ENCODE measurements around the gene CRYBG2. TPM values are rescaled to one million over a fixed set of nuclear protein-coding genes. Genes with fewer than 3 reads are reported as not detected.

The CRYBG2 gene, protein sequence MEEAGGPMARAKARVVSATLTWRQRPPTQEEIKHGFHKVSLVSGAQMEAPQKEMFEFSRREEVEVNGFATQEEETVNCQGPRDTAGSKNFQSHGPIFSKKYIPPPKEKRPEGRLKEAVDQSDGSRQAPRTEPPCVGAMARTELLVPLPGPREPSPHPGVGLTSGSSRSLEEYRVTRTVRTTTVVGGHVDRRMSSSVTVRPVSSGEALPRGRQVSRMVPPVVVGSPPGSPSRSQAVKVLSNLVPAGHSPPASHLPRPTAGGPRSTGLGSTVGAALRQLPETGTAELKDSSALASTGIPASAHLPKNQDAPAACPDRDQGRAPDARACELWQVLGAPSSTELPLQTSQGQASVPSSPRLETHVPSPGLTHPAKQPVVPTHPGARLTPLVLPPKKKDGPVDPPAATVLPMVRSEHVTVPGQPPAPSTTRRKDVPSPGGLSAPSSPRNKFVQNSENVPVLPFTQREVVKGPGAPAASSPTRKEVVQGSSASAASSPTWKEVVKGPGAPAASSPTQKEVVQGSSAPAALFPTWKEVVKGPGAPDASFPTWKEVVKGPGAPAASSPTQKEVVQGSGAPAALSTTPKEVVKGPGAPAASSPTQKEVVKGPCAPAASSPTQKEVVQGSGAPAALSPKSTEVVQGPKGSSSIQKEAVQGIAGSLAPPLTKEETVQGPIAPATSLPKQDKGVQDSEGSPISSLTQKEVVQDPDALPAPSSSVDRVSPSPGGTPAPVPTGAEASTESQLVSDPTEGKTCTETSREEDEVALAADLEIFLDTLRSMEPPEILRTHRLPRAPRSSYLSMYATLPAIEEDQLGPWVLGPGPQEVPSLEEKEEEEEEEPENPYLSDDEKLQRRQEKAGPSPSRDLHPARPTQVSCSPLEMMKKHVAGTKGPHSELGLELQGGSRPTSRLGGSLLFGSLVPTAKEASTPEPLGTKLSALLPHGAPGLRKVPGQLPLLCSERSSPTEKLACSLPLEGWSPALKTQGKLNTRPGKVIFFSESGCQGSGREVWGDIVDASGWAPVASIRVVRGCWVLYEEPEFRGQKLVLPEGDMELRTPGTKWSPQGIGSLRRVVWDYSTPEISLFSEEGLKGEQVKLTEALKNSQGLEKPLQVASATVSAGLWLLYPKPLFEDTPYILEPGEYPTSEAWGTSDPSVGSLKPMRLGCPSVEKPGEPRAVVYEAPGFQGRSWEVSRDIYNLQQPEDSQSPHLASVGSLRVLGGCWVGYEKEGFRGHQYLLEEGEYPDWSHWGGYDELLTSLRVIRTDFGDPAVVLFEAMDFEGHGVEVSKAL (N-terminal part only)
- 0.03 TPM in 1 of 2 replicates, not detected in the other for total RNA-seq (2014; rRNA removed; shearing (Covaris generic))

GRCh38 chr1:26353976-26354820 lies at the start of gene CRYBG2:
Gene CRYBG2 (minus strand): TSS chr1:26354130. CDS start chr1:26346657, 7,473 bp downstream.

GRCh38 chr1:26372611-26373010 lies 18.7 kb upstream of the CRYBG2 start, which contains the start of gene ZNF683:
Gene ZNF683 (minus strand): TSS chr1:26372750. CDS start chr1:26368571, 4,179 bp downstream.

GRCh38 chr1:26317612-26318337 lies 36.2 kb downstream of the CRYBG2 start, which contains the start of gene CD52:
Gene CD52 (plus strand): TSS chr1:26317958. CDS start chr1:26318018, 60 bp downstream.

GRCh38 chr1:26306290-26307229 lies 47.4 kb downstream of the CRYBG2 start, which contains the start of gene UBXN11:
Gene UBXN11 (minus strand): TSS chr1:26306636. CDS start chr1:26302883, 3,753 bp downstream.

GRCh38 chr1:26279456-26280332 lies 74.2 kb downstream of the CRYBG2 start, which contains the start of gene SH3BGRL3:
Gene SH3BGRL3 (plus strand): TSS chr1:26280086. CDS start chr1:26280156, 70 bp downstream.

Other genes with a start within 250 kb of the CRYBG2 start
- 4.8 and 5.0 TPM in 2 replicates for gene PDIK1L, start 242.3 kb downstream of the CRYBG2 start, total RNA-seq (2014; rRNA removed; shearing (Covaris generic))
- 0.03 TPM in 1 of 2 replicates, not detected in the other for gene FAM110D, start 195.1 kb downstream of the CRYBG2 start, total RNA-seq (2014; rRNA removed; shearing (Covaris generic))
- gene C1orf232, start 185.2 kb downstream of the CRYBG2 start, total RNA-seq (2014; rRNA removed; shearing (Covaris generic)) = not detected in 2 replicates
- gene ZNF593, start 184.2 kb downstream of the CRYBG2 start, total RNA-seq (2014; rRNA removed; shearing (Covaris generic)) = 69.6 and 124 TPM in 2 replicates
- gene ZNF593OS, start 182.3 kb downstream of the CRYBG2 start, total RNA-seq (2014; rRNA removed; shearing (Covaris generic)) = 0.41 TPM in 1 of 2 replicates, not detected in the other
- 0.98 and 1.8 TPM in 2 replicates for gene CNKSR1, start 176.6 kb downstream of the CRYBG2 start, total RNA-seq (2014; rRNA removed; shearing (Covaris generic))
- not detected in 2 replicates for gene CATSPER4, start 163.5 kb downstream of the CRYBG2 start, total RNA-seq (2014; rRNA removed; shearing (Covaris generic))
- gene CEP85, start 119.9 kb downstream of the CRYBG2 start, total RNA-seq (2014; rRNA removed; shearing (Covaris generic)) = 24.5 and 25.3 TPM in 2 replicates
- 113 and 170 TPM in 2 replicates for gene SH3BGRL3, start 74.0 kb downstream of the CRYBG2 start, total RNA-seq (2014; rRNA removed; shearing (Covaris generic))
- gene UBXN11, start 47.5 kb downstream of the CRYBG2 start, total RNA-seq (2014; rRNA removed; shearing (Covaris generic)) = 13.4 and 16.9 TPM in 2 replicates
- gene CD52, start 36.2 kb downstream of the CRYBG2 start, total RNA-seq (2014; rRNA removed; shearing (Covaris generic)) = 0.41 TPM in 1 of 2 replicates, not detected in the other
- not detected in 2 replicates for gene ZNF683, start 18.6 kb upstream of the CRYBG2 start, total RNA-seq (2014; rRNA removed; shearing (Covaris generic))
- not detected in 2 replicates for gene LIN28A, start 56.7 kb upstream of the CRYBG2 start, total RNA-seq (2014; rRNA removed; shearing (Covaris generic))
- gene DHDDS, start 78.2 kb upstream of the CRYBG2 start, total RNA-seq (2014; rRNA removed; shearing (Covaris generic)) = 31.8 and 39.5 TPM in 2 replicates
- gene HMGN2, start 118.3 kb upstream of the CRYBG2 start, total RNA-seq (2014; rRNA removed; shearing (Covaris generic)) = 609 and 636 TPM in 2 replicates
- 51.8 and 60.9 TPM in 2 replicates for gene RPS6KA1, start 175.6 kb upstream of the CRYBG2 start, total RNA-seq (2014; rRNA removed; shearing (Covaris generic))

Measured in A375 (cell line).